ENCODE data around the gene ZC3H6. TPM values are rescaled to one million over a fixed set of nuclear protein-coding genes. Genes with fewer than 3 reads are reported as not detected.

Gene ZC3H6
- total and polyA plus RNA-seq, 2 donors (not counting 1 experiment from before 2014, with no cell fraction given) = 2.8 to 21.9 TPM

DNA sequence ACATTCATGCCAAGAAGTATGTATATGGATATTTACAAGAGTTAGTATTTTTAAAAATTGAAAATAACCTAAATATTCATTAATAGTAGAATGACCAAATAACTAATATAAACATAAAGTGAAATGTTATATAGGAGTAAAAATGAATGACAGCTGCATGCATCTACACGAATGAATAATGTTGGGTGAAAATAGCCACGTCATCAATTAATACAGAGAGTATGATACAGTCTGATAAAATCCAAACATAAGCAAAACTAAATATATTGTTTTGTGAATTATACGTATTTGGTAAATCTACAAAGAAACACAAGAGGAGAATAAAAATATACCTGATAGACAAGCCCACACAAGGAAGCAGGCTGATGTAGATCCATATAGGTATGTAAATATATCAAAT lies 45.0 kb upstream of the ZC3H6 start:
- H3K4me1 Mint-ChIP-seq = no peaks in the 10 kb centered on the region
- no peaks in the 10 kb centered on the region for H4K20me1 ChIP-seq (ENCODE audit: control insufficient read depth, insufficient read depth, low read length, poor library complexity, severe bottlenecking)
- intact Hi-C loops (cut with micrococcal nuclease) = no loop called here

DNA sequence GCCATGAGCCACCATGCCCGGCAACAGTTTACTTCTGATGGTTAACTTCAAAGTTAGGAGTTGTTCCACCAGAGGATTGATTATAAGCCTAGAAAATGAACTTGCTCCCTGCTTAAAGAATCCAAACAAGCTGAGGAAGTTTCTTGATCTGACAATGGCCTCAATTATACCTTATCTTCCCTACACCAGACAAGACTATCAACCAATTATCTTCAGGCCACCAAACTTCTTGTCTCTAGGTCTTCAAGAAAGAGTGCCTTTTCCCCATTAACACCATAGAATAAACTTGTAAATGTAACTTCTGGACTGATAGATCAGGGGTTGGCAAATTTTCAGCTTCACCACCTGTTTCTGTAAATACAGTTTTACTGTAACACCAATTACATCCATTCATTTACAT lies 35.5 kb upstream of the ZC3H6 start:
- TF ChIP-seq EZH2 (IDR thresholded peaks at IDR 0.05; ENCODE audit: borderline replicate concordance, insufficient read depth, low read depth, low read length, poor library complexity, severe bottlenecking) = no peak
- TF ChIP-seq, protein P1, sequence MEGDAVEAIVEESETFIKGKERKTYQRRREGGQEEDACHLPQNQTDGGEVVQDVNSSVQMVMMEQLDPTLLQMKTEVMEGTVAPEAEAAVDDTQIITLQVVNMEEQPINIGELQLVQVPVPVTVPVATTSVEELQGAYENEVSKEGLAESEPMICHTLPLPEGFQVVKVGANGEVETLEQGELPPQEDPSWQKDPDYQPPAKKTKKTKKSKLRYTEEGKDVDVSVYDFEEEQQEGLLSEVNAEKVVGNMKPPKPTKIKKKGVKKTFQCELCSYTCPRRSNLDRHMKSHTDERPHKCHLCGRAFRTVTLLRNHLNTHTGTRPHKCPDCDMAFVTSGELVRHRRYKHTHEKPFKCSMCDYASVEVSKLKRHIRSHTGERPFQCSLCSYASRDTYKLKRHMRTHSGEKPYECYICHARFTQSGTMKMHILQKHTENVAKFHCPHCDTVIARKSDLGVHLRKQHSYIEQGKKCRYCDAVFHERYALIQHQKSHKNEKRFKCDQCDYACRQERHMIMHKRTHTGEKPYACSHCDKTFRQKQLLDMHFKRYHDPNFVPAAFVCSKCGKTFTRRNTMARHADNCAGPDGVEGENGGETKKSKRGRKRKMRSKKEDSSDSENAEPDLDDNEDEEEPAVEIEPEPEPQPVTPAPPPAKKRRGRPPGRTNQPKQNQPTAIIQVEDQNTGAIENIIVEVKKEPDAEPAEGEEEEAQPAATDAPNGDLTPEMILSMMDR (IDR thresholded peaks at IDR 0.05) = no peak
- Histone ChIP-seq H3K36me3 (replicated peaks in 1 of 2; ENCODE audit: control extremely low read depth in 1 of 2, control insufficient read depth in 1 of 2, extremely low read depth in 1 of 2, insufficient read depth in 2 of 2, low read length in 1 of 2) (peaks cover 3 to 28% of the 10 kb centered on the region in 2 experiments), H3K4me1 (ENCODE audit: control insufficient read depth in 2 of 2, insufficient read depth in 2 of 2, low read length in 2 of 2) (no peaks in the 10 kb centered on the region), H3K27ac (ENCODE audit: low read length in 2 of 2) (no peak overlapping the region), H3K4me2 (replicated peaks; ENCODE audit: low read depth, low read length, poor library complexity, severe bottlenecking) (no peak overlapping the region), H3K9me3 (ENCODE audit: control extremely low read depth in 1 of 3, control insufficient read depth in 2 of 3, insufficient read depth in 1 of 3, low read length in 2 of 3) (no peaks in the 10 kb centered on the region), H3K27me3 (replicated peaks in 1 of 4; ENCODE audit: control extremely low read depth in 1 of 4, control insufficient read depth in 3 of 4, insufficient read depth in 4 of 4, low read length in 3 of 4) (no peaks in the 10 kb centered on the region), H3K79me2 (ENCODE audit: control insufficient read depth, insufficient read depth, low read length) (peaks cover 2% of the 10 kb centered on the region), H3K9ac (ENCODE audit: low read length) (no peak overlapping the region), H4K20me1 (ENCODE audit: control insufficient read depth, insufficient read depth, low read length, poor library complexity, severe bottlenecking) (no peaks in the 10 kb centered on the region), H2AFZ (ENCODE audit: insufficient read depth, low read depth, low read length, poor library complexity, severe bottlenecking) (no peak overlapping the region), H3K4me3 (ENCODE audit: control extremely low read depth in 1 of 5, extremely low read depth in 1 of 5, insufficient read depth in 1 of 5, low read depth in 2 of 5, low read length in 4 of 5) (no peak overlapping the region)
- no CpG with 5 or more reads among the region's 1 CpG for WGBS (ENCODE audit: insufficient coverage)
- Mint-ChIP-seq H3K27me3 (no peaks in the 10 kb centered on the region), H3K4me3 (no peak overlapping the region), H3K4me1 (no peaks in the 10 kb centered on the region), H3K27ac (no peak overlapping the region), H3K9me3 (ENCODE audit: insufficient read depth) (no peaks in the 10 kb centered on the region)
- ATAC-seq (ENCODE audit: low read depth) = no peak
- no peak for DNase-seq
- intact Hi-C loops (cut with micrococcal nuclease) = no loop called here
- ChIA-PET POLR2A (no interaction called here), CTCF (no interaction called here)

More for the DNA sequence above, 45.0 kb upstream of the ZC3H6 start:
- Histone ChIP-seq H3K79me2 (ENCODE audit: control insufficient read depth, insufficient read depth, low read length) (no peaks in the 10 kb centered on the region), H3K9ac (ENCODE audit: low read length) (no peak overlapping the region), H3K4me1 (ENCODE audit: control insufficient read depth in 2 of 2, insufficient read depth in 2 of 2, low read length in 2 of 2) (no peaks in the 10 kb centered on the region), H3K4me2 (replicated peaks; ENCODE audit: low read depth, low read length, poor library complexity, severe bottlenecking) (no peak overlapping the region), H3K4me3 (ENCODE audit: control extremely low read depth in 1 of 5, extremely low read depth in 1 of 5, insufficient read depth in 1 of 5, low read depth in 2 of 5, low read length in 4 of 5) (no peak overlapping the region), H3K9me3 (ENCODE audit: control extremely low read depth in 1 of 3, control insufficient read depth in 2 of 3, insufficient read depth in 1 of 3, low read length in 2 of 3) (no peaks in the 10 kb centered on the region), H3K36me3 (replicated peaks in 1 of 2; ENCODE audit: control extremely low read depth in 1 of 2, control insufficient read depth in 1 of 2, extremely low read depth in 1 of 2, insufficient read depth in 2 of 2, low read length in 1 of 2) (peaks cover 11 to 23% of the 10 kb centered on the region in 2 experiments), H3K27ac (ENCODE audit: low read length in 2 of 2) (no peak overlapping the region), H3K27me3 (replicated peaks in 1 of 4; ENCODE audit: control extremely low read depth in 1 of 4, control insufficient read depth in 3 of 4, insufficient read depth in 4 of 4, low read length in 3 of 4) (no peaks in the 10 kb centered on the region), H2AFZ (ENCODE audit: insufficient read depth, low read depth, low read length, poor library complexity, severe bottlenecking) (no peak overlapping the region)
- H3K27me3 Mint-ChIP-seq = no peaks in the 10 kb centered on the region
- H3K9me3 Mint-ChIP-seq (ENCODE audit: insufficient read depth) = no peaks in the 10 kb centered on the region
- no peak overlapping the region for H3K27ac Mint-ChIP-seq
- DNase-seq (no peak), ATAC-seq (ENCODE audit: low read depth) (no peak)
- WGBS (ENCODE audit: insufficient coverage) = no CpG with 5 or more reads among the region's 3 CpGs
- H3K4me3 Mint-ChIP-seq = no peak overlapping the region
- POLR2A ChIA-PET = no interaction called here
- TF ChIP-seq EZH2 (IDR thresholded peaks at IDR 0.05; ENCODE audit: borderline replicate concordance, insufficient read depth, low read depth, low read length, poor library complexity, severe bottlenecking) = no peak
- TF ChIP-seq, protein P1 (IDR thresholded peaks at IDR 0.05) = no peak
- CTCF ChIA-PET = no interaction called here
